HG02943 (cell line): ENCODE data around the gene DNAJC30.

Experiments used
- ATAC-seq: cut with Tn5 transposase; IDR thresholded peaks from one replicate; pipeline ENCODE4 v1.9.1; 2021; ENCODE audit warnings: mild to moderate bottlenecking, low read depth, moderate library complexity; ENCODE audit not compliant: unreplicated experiment

Gene DNAJC30

DNA sequence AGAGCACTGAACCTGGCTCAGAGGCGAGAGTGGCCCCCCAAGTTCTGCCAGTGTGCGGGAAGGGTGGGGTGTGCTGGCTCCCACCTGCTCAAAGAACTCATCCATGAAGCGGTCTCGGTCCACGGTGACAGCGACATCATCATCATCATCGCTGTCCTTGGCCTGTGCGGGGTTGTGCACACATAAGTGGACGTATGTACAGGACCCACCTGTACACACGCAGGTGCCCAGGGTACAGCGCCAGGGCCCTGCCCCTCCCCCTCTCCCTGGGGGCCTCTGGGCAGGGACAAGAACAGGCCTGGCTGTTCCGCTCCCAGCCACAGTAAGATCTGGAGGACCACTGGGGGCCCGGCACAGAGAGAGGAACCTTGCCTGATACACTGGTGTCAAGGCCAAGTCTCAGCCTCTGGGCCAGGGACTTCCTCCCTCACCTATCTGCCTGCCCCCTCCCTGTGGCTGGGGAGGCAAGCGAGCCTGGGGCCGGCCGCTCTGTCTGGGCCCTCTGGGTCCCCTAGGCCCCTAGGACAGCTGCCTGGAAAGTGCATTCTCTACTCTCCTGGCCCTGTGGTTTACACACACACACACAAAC, 25.8 kb upstream of the DNAJC30 start:
- ATAC-seq, result no peak

DNA sequence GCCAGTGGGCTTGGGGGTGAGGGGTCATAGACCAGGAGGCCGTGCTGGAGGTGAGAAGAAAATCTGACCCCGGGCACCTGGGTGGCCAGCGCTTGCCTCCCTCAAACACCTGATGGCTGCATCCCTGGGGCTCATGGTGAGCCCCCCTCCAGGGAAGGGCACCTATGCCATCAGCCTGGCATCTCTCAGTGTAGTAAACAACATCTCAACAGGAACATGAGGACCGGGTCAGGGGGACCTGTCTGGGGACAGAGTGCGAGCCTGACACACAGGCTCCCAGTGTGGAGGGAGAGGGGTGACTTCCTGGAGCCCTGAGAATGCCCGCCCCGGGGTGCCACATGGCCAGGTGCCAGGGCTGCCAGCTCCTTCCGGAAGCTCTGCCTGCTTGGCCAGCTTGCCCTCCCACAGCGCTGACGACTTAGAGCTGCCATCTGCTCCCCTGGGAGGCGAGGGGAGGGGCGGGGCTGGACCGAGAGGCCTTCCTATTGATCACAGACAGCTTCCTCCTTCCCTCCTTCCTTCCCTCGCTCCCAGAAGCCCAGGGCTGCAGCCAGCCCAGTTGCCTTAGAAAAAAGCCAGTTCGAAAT, 23.9 kb upstream of the DNAJC30 start:
- ATAC-seq, result no peak

GRCh38 chr7:73706126-73707044, 23.1 kb upstream of the DNAJC30 start:
- no peak for ATAC-seq

GRCh38 chr7:73705551-73705920, 22.3 kb upstream of the DNAJC30 start:
- ATAC-seq, result no peak

DNA sequence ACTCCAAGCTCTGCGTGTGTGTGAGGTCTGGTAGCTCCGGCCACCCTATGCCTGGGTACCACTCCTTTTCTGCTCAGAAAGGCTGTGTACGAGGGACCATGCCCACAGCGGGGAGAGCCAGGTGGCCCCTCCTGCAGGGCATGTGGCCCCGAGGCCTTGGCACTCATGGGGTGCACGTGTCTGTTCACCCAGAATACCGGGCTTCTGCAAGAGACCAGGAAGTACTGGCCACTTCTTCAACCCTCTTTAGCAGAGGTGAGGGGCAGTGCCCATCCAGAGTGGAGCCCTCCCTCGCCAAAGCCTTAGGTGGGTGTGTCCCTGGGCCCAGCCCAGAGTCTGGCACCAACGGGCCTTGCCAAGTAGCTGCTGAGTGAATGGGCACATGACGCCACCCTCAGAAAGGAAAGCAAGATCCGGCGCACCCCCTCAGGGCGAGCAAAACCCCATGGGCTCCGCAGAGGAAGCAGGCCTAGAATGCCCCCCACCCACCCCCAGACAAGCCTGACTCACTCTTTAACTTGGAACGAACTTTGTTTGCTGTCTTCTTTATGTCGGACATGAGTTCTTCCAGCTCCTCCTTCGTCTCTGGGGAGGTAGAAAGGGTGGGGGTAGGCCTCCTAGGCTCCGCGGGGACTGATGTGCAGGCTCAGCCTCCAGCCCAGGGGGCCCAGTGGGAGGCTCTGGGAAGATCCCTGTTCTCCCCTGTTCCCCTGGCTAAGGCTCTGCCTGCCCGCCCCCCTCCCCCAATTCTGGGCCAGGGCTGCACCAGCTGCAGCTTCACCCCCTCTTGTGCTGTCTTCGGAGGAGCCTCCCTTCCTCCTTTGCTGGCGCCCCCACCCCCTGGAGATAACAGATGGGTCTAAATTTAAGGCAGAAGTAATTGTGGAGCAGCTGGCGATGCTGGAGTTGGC, 21.6 kb upstream of the DNAJC30 start:
- no peak for ATAC-seq

GRCh38 chr7:73703757-73704639, 20.7 kb upstream of the DNAJC30 start:
- ATAC-seq, result no peak

DNA sequence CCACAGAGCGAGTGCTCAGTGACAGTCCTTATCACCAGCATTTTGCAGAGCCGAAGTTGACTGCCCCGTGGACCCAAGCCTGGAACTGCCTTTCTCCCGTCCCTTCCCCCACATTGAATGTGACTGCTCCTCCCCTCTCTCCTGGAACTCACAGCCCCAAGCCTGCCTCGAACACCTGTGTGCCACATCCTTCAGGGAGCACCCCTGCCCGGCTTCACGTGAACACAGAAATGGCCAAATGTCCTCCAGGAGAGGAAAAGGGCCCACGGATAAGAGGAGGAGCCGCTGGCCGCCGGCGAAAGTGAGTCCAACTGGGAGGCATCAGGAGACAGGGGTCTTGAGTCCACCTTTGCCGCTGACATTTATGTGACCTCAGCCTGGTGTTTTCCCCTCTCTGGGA, 20.0 kb upstream of the DNAJC30 start:
- no peak for ATAC-seq

DNA sequence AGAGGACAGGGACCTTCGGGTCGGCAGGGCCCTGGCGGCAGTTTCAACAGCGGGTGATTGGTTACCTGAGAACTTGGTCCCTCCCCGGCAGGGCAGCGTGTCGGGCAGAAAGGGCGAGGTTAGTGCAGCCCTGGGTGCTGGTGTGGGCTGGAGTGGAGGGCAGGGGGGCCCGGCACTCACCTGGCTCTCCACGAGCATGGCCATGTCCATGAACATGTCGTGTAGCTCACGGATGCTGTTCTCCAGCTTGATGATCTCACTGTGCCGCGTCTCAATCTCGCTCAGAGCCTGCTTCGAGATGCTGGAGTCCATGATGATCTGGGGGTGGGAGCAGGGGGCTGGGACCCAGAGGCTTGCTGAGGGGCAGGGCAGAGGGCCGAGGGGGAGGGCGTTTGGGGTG, 19.4 kb upstream of the DNAJC30 start:
- ATAC-seq, result no peak

- no peak for ATAC-seq
Observed at GRCh38 chr7:73702226-73702625, 19.0 kb upstream of the DNAJC30 start.

- ATAC-seq, result no peak
Observed at GRCh38 chr7:73701357-73701995, 18.2 kb upstream of the DNAJC30 start.

DNA sequence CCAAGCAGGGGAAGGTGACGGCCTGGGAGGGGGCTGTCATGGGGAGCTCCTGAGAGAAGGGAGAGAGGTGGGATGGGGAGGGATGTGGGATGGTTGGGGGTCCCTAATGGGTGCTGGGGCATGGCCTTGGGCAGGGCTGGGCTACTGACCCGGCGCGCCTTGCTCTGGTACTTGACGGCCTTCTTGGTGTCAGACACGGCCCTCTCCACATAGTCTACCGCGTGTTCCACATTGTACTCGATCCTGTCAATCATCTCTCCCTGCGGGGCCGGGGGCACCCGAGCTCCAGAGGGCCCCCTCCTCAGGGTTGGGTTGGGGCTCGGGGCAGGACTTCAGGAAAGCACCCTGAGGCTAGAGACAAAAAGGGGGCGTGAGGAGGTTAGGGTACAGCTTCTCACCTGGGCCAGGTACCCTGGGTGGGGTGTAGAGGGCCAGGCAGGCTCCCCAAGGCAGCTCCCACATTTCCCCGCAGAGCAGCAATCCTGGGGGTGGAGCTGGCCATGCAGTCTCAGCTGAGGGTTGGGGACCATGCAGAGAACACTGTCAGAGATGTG, 17.4 kb upstream of the DNAJC30 start:
- no peak for ATAC-seq

DNA sequence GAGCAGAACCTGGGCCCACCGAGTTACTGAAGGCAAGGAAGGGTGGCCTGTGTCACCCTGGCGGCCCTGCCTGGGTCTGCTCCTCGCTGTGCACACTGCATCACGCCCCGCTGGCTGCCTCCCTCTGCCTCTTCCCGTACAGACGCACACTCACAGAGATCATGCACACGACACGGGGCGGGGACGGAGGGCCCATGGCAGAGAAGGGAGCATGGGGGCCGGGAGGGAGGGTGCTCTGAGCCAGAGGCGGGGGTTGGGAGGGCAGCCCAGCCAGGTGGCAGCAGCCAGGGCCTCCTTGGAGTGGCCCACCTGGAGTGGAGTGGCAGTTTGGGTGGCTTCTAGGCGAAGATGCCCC, 16.8 kb upstream of the DNAJC30 start:
- no peak for ATAC-seq

DNA sequence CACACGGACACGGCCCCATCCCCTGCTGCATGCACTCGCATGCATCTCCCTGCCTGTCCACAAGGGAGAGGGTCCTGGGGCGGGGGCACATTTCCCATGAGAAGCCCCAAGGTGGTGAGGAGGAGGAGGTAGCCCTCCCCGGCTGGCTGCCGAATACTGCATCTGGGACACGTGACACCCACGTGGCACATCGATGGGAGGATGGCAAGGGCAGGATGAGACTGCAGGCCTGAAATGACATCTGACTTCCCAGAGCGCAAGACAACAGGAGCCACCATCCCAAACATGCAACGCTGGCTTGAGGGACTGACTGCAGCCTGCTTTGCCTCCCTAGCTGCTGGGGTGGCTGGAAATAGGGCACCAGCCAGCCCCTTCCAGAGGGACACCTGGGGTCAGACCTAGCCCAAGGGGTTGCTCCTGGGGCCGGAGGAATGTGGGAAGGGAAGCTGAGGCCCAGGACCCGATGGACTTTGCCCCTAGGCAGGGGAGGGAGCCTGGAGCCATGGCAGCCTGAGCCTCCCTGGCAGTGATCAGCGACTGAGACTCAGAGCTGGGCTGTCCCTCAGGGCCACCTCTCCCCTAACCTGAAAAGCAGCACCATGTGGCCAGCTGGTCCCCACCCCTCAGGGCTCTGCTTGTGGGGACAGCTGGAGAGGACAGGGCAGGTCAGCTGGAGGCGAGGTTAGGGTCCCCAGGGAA, 16.3 kb upstream of the DNAJC30 start:
- ATAC-seq, result no peak

DNA sequence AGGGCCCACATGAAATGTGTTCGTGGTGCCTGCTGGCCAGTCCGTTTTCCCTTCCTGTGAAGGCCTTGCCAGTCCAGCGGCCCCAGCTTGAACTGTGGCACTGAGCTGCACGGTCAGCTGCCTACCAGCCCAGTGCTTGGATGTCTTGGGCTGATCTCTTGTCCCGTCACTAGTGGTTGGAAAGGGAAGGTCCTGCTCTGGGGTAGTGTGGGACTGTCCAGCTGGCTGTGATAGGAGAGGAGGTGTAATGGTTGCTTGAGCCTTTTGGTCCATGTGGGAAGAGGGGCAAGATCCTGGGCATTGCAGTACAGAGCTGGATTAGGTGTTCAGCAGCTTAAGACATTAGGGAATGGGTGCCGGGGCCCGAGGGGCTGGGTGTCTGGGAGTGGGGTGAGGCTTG, 15.2 kb upstream of the DNAJC30 start:
- no peak for ATAC-seq

DNA sequence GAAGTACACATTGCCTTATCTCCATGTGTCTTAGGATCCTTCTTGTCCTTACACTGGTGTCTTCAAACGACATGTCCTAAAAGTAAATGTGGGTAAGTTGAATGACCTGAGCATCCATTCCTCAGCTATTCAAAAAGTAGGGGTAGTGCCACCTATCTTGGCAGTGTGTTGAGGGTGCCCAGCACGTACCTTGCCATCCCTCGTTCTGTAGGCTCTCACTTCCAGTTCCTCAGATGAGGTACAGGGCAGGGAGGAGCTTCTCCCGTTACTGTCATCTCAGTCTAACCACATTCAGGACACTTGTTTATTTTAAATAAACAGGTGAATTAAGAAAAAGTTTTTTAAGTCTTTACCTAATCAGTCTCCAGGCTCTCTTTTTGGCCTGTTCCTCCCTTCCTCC, 13.1 kb upstream of the DNAJC30 start:
- no peak for ATAC-seq

GRCh38 chr7:73690646-73691045, 7.4 kb upstream of the DNAJC30 start:
- ATAC-seq, result no peak

GRCh38 chr7:73688288-73688687, 5.0 kb upstream of the DNAJC30 start:
- ATAC-seq, result no peak

GRCh38 chr7:73685311-73685710, 2.1 kb upstream of the DNAJC30 start:
- no peak for ATAC-seq
